ENCODE data around the gene CRADD.

The CRADD gene

GRCh38 chr12:93895089-93895445, 217.9 kb downstream of the CRADD start:
- DNase-seq (ENCODE audit: low read depth in 3 of 3), result no peak

- no peak for DNase-seq (ENCODE audit: low read depth in 3 of 3)
Measured at GRCh38 chr12:93896427-93896826, 219.3 kb downstream of the CRADD start.

GRCh38 chr12:93896952-93897351, 219.8 kb downstream of the CRADD start:
- no peak for DNase-seq (ENCODE audit: low read depth in 3 of 3)

GRCh38 chr12:93901739-93902138, 224.6 kb downstream of the CRADD start:
- no peak for DNase-seq (ENCODE audit: low read depth in 3 of 3)

- DNase-seq (ENCODE audit: low read depth in 3 of 3), result no peak
Measured at GRCh38 chr12:93902192-93902591, 225.0 kb downstream of the CRADD start.

- no peak for DNase-seq (ENCODE audit: low read depth in 3 of 3)
Measured at GRCh38 chr12:93902736-93903562, 225.8 kb downstream of the CRADD start.

- DNase-seq (ENCODE audit: low read depth in 3 of 3), result no peak
Measured at GRCh38 chr12:93904124-93904523, 226.9 kb downstream of the CRADD start.

- no peak for DNase-seq (ENCODE audit: low read depth in 3 of 3)
Measured at GRCh38 chr12:93908264-93908663, 231.1 kb downstream of the CRADD start.

- no peak for DNase-seq (ENCODE audit: low read depth in 3 of 3)
Measured at GRCh38 chr12:93908846-93909567, 231.8 kb downstream of the CRADD start.

- DNase-seq (ENCODE audit: low read depth in 3 of 3), result no peak
Measured at GRCh38 chr12:93911396-93911795, 234.2 kb downstream of the CRADD start.

GRCh38 chr12:93912086-93912733, 235.0 kb downstream of the CRADD start:
- no peak for DNase-seq (ENCODE audit: low read depth in 3 of 3)

- DNase-seq (ENCODE audit: low read depth in 3 of 3), result no peak
Measured at GRCh38 chr12:93913845-93914244, 236.7 kb downstream of the CRADD start.

GRCh38 chr12:93914281-93914680, 237.1 kb downstream of the CRADD start:
- no peak for DNase-seq (ENCODE audit: low read depth in 3 of 3)

- DNase-seq (ENCODE audit: low read depth in 3 of 3), result no peak
Measured at GRCh38 chr12:93915411-93915810, 238.2 kb downstream of the CRADD start.

- no peak for DNase-seq (ENCODE audit: low read depth in 3 of 3)
Measured at GRCh38 chr12:93916402-93916801, 239.2 kb downstream of the CRADD start.

GRCh38 chr12:93918262-93918661, 241.1 kb downstream of the CRADD start:
- DNase-seq (ENCODE audit: low read depth in 3 of 3), result no peak

GRCh38 chr12:93918900-93919299, 241.7 kb downstream of the CRADD start:
- no peak for DNase-seq (ENCODE audit: low read depth in 3 of 3)

GRCh38 chr12:93921521-93921920, 244.3 kb downstream of the CRADD start:
- no peak for DNase-seq (ENCODE audit: low read depth in 3 of 3)

- no peak for DNase-seq (ENCODE audit: low read depth in 3 of 3)
Measured at GRCh38 chr12:93922583-93923006, 245.4 kb downstream of the CRADD start.

GRCh38 chr12:93924367-93924766, 247.2 kb downstream of the CRADD start:
- DNase-seq (ENCODE audit: low read depth in 3 of 3), result no peak

- DNase-seq (ENCODE audit: low read depth in 3 of 3), result no peak
Measured at GRCh38 chr12:93925585-93926205, 248.5 kb downstream of the CRADD start.

GRCh38 chr12:93926237-93926636, 249.1 kb downstream of the CRADD start:
- DNase-seq (ENCODE audit: low read depth in 3 of 3), result no peak
